Activated CD8-positive, alpha-beta memory T cell treated with anti-CD3 and anti-CD28 coated beads, Interleukin-2, amount 10 ng/mL, durations not matched to agents 7 days and 5 days (primary cell): ENCODE results near the gene EEIG1. TPM values are rescaled to one million over a fixed set of nuclear protein-coding genes. Genes with fewer than 3 reads are reported as not detected.

Source experiments
- ATAC-seq: fragments of 150-1000 bp; cut with Tn5 transposase; one replicate; pipeline ENCODE4 v1.10.0; 2021; ENCODE audit warnings: moderate library complexity
- CTCF ChIA-PET: fragments of 350-600 bp; sonication (Branson Sonifier 250); formaldehyde crosslinking; loops from one replicate; lab custom pipeline; 2021; ENCODE audit warnings: antibody characterized with exemption; lab: Charles Lee
- DNase-seq: peaks from one replicate; pipeline ENCODE4 v3.0.0-alpha.2; 2020
- H3K27ac Mint-ChIP-seq: one replicate; pipeline ENCODE4 v1.8.0; 2021; ENCODE audit warnings: mild to moderate bottlenecking, mixed read lengths
- H3K27me3 Mint-ChIP-seq: one replicate; pipeline ENCODE4 v1.8.0; 2021; ENCODE audit warnings: mixed read lengths
- H3K36me3 Mint-ChIP-seq: one replicate; pipeline ENCODE4 v1.8.0; 2021; ENCODE audit warnings: mild to moderate bottlenecking, mixed read lengths
- H3K4me1 Mint-ChIP-seq: one replicate; pipeline ENCODE4 v1.8.0; 2021; ENCODE audit warnings: mixed read lengths
- H3K4me3 Mint-ChIP-seq: one replicate; pipeline ENCODE4 v1.8.0; 2021; ENCODE audit warnings: mild to moderate bottlenecking, moderate library complexity, mixed read lengths
- H3K9me3 Mint-ChIP-seq: one replicate; pipeline ENCODE4 v1.8.0; 2022; ENCODE audit warnings: low read depth, mixed read lengths
- total RNA-seq, 2 experiments: library from RNA; stranded (reverse); gene quantifications; one replicate each; pipeline ENCODE4 v1.2.3, GENCODE V29; 2021

The EEIG1 gene
- total RNA-seq, 2 experiments from 2014 or later, result 60.8 to 116 TPM

GRCh38 chr9:127977884-127978647 is 2.7 kb downstream of the EEIG1 start:
- no peaks in the 10 kb centered on the region for H3K9me3 Mint-ChIP-seq
- ATAC-seq, result no peak
- CTCF ChIA-PET, result interaction anchor here (0.8 to 7.2 kb wide), 12 partner anchors 9 to 56 kb away, joined by 3 to 64 read pairs (median 4); partner anchors contain the start of gene DPM2

GRCh38 chr9:127977009-127977883 is 3.5 kb downstream of the EEIG1 start:
- Mint-ChIP-seq H3K4me3 (peak overlapping the region; percentile 97), H3K9me3 (no peaks in the 10 kb centered on the region), H3K27me3 (no peaks in the 10 kb centered on the region), H3K4me1 (peaks cover 69% of the 10 kb centered on the region), H3K36me3 (peaks cover 14% of the 10 kb centered on the region), H3K27ac (peak overlapping the region; percentile 82)
- no peak for ATAC-seq
- CTCF ChIA-PET, result interaction anchor here (0.8 to 7.2 kb wide), 9 partner anchors 10 to 57 kb away, joined by 3 to 64 read pairs (median 4); no protein-coding TSS in a partner anchor
- peak; percentile 42 for DNase-seq

More at GRCh38 chr9:127977884-127978647, 2.7 kb downstream of the EEIG1 start:
- peak; percentile 51 for DNase-seq
- H3K36me3 Mint-ChIP-seq, result peaks cover 14% of the 10 kb centered on the region
- H3K4me1 Mint-ChIP-seq, result peaks cover 68% of the 10 kb centered on the region
- H3K27ac Mint-ChIP-seq, result peak overlapping the region; percentile 82
- H3K27me3 Mint-ChIP-seq, result no peaks in the 10 kb centered on the region
- H3K4me3 Mint-ChIP-seq, result peak overlapping the region; percentile 97

- H3K4me1 Mint-ChIP-seq, result peaks cover 71% of the 10 kb centered on the region
- no peaks in the 10 kb centered on the region for H3K27me3 Mint-ChIP-seq
- no peak for DNase-seq
- no peak for ATAC-seq
- H3K9me3 Mint-ChIP-seq, result no peaks in the 10 kb centered on the region
- CTCF ChIA-PET, result interaction anchor here (1.5 to 3.7 kb wide), 6 partner anchors 17 to 57 kb away, joined by 3 to 42 read pairs (median 4); no protein-coding TSS in a partner anchor
- H3K4me3 Mint-ChIP-seq, result peak overlapping the region; percentile 97
- H3K36me3 Mint-ChIP-seq, result peaks cover 15% of the 10 kb centered on the region
- peak overlapping the region; percentile 57 for H3K27ac Mint-ChIP-seq
Measured at GRCh38 chr9:127976498-127976897, 4.3 kb downstream of the EEIG1 start.

GRCh38 chr9:127975376-127976315 is 5.1 kb downstream of the EEIG1 start:
- Mint-ChIP-seq H3K9me3 (no peaks in the 10 kb centered on the region), H3K4me3 (peak overlapping the region; percentile 97), H3K27me3 (no peaks in the 10 kb centered on the region), H3K4me1 (peaks cover 74% of the 10 kb centered on the region), H3K27ac (peak overlapping the region; percentile 42), H3K36me3 (peaks cover 15% of the 10 kb centered on the region)
- DNase-seq (no peak), ATAC-seq (no peak)
- CTCF ChIA-PET, result interaction anchor here (0.8 to 7.6 kb wide), 8 partner anchors 16 to 69 kb away, joined by 3 to 47 read pairs (median 8); no protein-coding TSS in a partner anchor

- no peak for ATAC-seq
- no peak for DNase-seq
- H3K36me3 Mint-ChIP-seq, result peaks cover 17% of the 10 kb centered on the region
- H3K4me1 Mint-ChIP-seq, result peaks cover 83% of the 10 kb centered on the region
- H3K9me3 Mint-ChIP-seq, result no peaks in the 10 kb centered on the region
- no peaks in the 10 kb centered on the region for H3K27me3 Mint-ChIP-seq
- peak overlapping the region; percentile 1 for H3K4me3 Mint-ChIP-seq
- peak overlapping the region; percentile 61 for H3K27ac Mint-ChIP-seq
- CTCF ChIA-PET, result interaction anchor here (1.2 to 7.6 kb wide), 5 partner anchors 19 to 70 kb away, joined by 3 to 47 read pairs (median 9); no protein-coding TSS in a partner anchor
Measured at GRCh38 chr9:127974769-127975261, 6.0 kb downstream of the EEIG1 start.

GRCh38 chr9:127974001-127974768 is 6.6 kb downstream of the EEIG1 start:
- Mint-ChIP-seq H3K4me1 (peaks cover 89% of the 10 kb centered on the region), H3K27ac (peak overlapping the region; percentile 61), H3K4me3 (peak overlapping the region; percentile 23), H3K9me3 (no peaks in the 10 kb centered on the region), H3K36me3 (peaks cover 17% of the 10 kb centered on the region), H3K27me3 (no peaks in the 10 kb centered on the region)
- CTCF ChIA-PET, result interaction anchor here (1.1 to 7.6 kb wide), 6 partner anchors 18 to 70 kb away, joined by 3 to 47 read pairs (median 6); no protein-coding TSS in a partner anchor
- DNase-seq, result no peak
- no peak for ATAC-seq

- no peak for DNase-seq
- Mint-ChIP-seq H3K9me3 (no peaks in the 10 kb centered on the region), H3K4me3 (no peak overlapping the region), H3K4me1 (peaks cover 94% of the 10 kb centered on the region), H3K27ac (peak overlapping the region; percentile 90), H3K27me3 (no peaks in the 10 kb centered on the region), H3K36me3 (peaks cover 12% of the 10 kb centered on the region)
- no peak for ATAC-seq
- CTCF ChIA-PET, result interaction anchor here (1.1 to 7.6 kb wide), 6 partner anchors 17 to 71 kb away, joined by 3 to 47 read pairs (median 6); no protein-coding TSS in a partner anchor
Measured at GRCh38 chr9:127973169-127974000, 7.4 kb downstream of the EEIG1 start.

- CTCF ChIA-PET, result interaction anchor here (0.6 to 7.6 kb wide), 7 partner anchors 8 to 74 kb away, joined by 3 to 47 read pairs (median 6); partner anchors contain the start of gene EEIG1
- no peaks in the 10 kb centered on the region for H3K9me3 Mint-ChIP-seq
- DNase-seq (no peak), ATAC-seq (no peak)
- peak overlapping the region; percentile 90 for H3K27ac Mint-ChIP-seq
- H3K4me1 Mint-ChIP-seq, result peaks cover 95% of the 10 kb centered on the region
- peaks cover 8% of the 10 kb centered on the region for H3K36me3 Mint-ChIP-seq
- H3K27me3 Mint-ChIP-seq, result no peaks in the 10 kb centered on the region
- peak overlapping the region; percentile 68 for H3K4me3 Mint-ChIP-seq
Measured at GRCh38 chr9:127972236-127972871, 8.4 kb downstream of the EEIG1 start.

GRCh38 chr9:127971357-127972235 is 9.2 kb downstream of the EEIG1 start:
- peak; percentile 18 for ATAC-seq
- CTCF ChIA-PET, result interaction anchor here (0.6 to 7.6 kb wide), 10 partner anchors 9 to 74 kb away, joined by 3 to 47 read pairs (median 9); partner anchors contain the start of gene EEIG1
- no peaks in the 10 kb centered on the region for H3K9me3 Mint-ChIP-seq

More at GRCh38 chr9:127971357-127972235, 9.2 kb downstream of the EEIG1 start:
- H3K27ac Mint-ChIP-seq, result peak overlapping the region; percentile 90
- DNase-seq, result peak; percentile 75
- H3K27me3 Mint-ChIP-seq, result no peaks in the 10 kb centered on the region
- H3K4me1 Mint-ChIP-seq, result peaks cover 93% of the 10 kb centered on the region
- peaks cover 8% of the 10 kb centered on the region for H3K36me3 Mint-ChIP-seq
- H3K4me3 Mint-ChIP-seq, result peak overlapping the region; percentile 68
